LoVo (cell line): ENCODE measurements around the gene BMPR2.
A peak's percentile ranks its signal among the peaks of the same experiment; 100 is the strongest.
"Not testable (repeated sequence)": the region's sequence is repeated elsewhere in the genome, so short reads cannot be mapped to it uniquely, and the experiment has no call there.

ENCODE experiments used
- DNase-seq: peaks from one replicate; pipeline ENCODE4 v3.0.0-alpha.2; 2016; ENCODE audit warnings: low spot score

The BMPR2 gene

GRCh38 chr2:202382684-202383083 is 6.6 kb downstream of the BMPR2 start:
- DNase-seq = no peak

- not testable (repeated sequence) for DNase-seq
These were observed 10.4 kb downstream of the BMPR2 start for GRCh38 chr2:202386495-202386894.

- DNase-seq = no peak
These were observed 11.6 kb downstream of the BMPR2 start for GRCh38 chr2:202387608-202388342.

GRCh38 chr2:202400941-202401340 is 24.8 kb downstream of the BMPR2 start:
- DNase-seq = no peak

GRCh38 chr2:202405798-202406197 is 29.7 kb downstream of the BMPR2 start:
- no peak for DNase-seq

GRCh38 chr2:202406445-202406978 is 30.4 kb downstream of the BMPR2 start:
- DNase-seq = no peak

- DNase-seq = peak; percentile 25
These were observed 32.5 kb downstream of the BMPR2 start for GRCh38 chr2:202408546-202409140.

GRCh38 chr2:202410092-202410491 is 34.0 kb downstream of the BMPR2 start:
- DNase-seq = no peak

- DNase-seq = no peak
These were observed 35.0 kb downstream of the BMPR2 start for GRCh38 chr2:202411097-202411496.

- no peak for DNase-seq
These were observed 41.9 kb downstream of the BMPR2 start for GRCh38 chr2:202418027-202418426.

- no peak for DNase-seq
These were observed 42.4 kb downstream of the BMPR2 start for GRCh38 chr2:202418511-202418910.

- no peak for DNase-seq
These were observed 47.0 kb downstream of the BMPR2 start for GRCh38 chr2:202423139-202423538.

GRCh38 chr2:202425036-202425435 is 48.9 kb downstream of the BMPR2 start:
- no peak for DNase-seq

- no peak for DNase-seq
These were observed 50.6 kb downstream of the BMPR2 start for GRCh38 chr2:202426751-202427150.

- DNase-seq = no peak
These were observed 53.2 kb downstream of the BMPR2 start for GRCh38 chr2:202429164-202429980.

GRCh38 chr2:202432776-202433175 is 56.6 kb downstream of the BMPR2 start:
- DNase-seq = no peak

- no peak for DNase-seq
These were observed 58.3 kb downstream of the BMPR2 start for GRCh38 chr2:202434472-202434871.

GRCh38 chr2:202436626-202437025 is 60.5 kb downstream of the BMPR2 start:
- no peak for DNase-seq

- not testable (repeated sequence) for DNase-seq
These were observed 64.0 kb downstream of the BMPR2 start for GRCh38 chr2:202440117-202440516.

- no peak for DNase-seq
These were observed 66.8 kb downstream of the BMPR2 start for GRCh38 chr2:202442882-202443281.

GRCh38 chr2:202444000-202444399 is 67.9 kb downstream of the BMPR2 start:
- no peak for DNase-seq

GRCh38 chr2:202449344-202449743 is 73.2 kb downstream of the BMPR2 start:
- no peak for DNase-seq

- DNase-seq = no peak
These were observed 74.7 kb downstream of the BMPR2 start for GRCh38 chr2:202450785-202451184.
